AG04450 (cell line): ENCODE results near the gene LEFTY1. TPM values are rescaled to one million over a fixed set of nuclear protein-coding genes. Genes with fewer than 3 reads are reported as not detected.

ENCODE experiments used
- CTCF ChIA-PET: fragments of 300-600, 350-600 bp; formaldehyde crosslinking; extraction: SDS; loops from one replicate; lab custom pipeline; 2022; ENCODE audit warnings: antibody characterized with exemption, inconsistent platforms; lab: Charles Lee
- POLR2A ChIA-PET: fragments of 350-600 bp; formaldehyde crosslinking; extraction: SDS; loops from one replicate; lab custom pipeline; 2021; ENCODE audit warnings: antibody characterized with exemption, inconsistent platforms; lab: Yijun Ruan, JAX
- DNase-seq: peaks from one replicate; pipeline ENCODE4 v3.0.0-alpha.2; 2011; ENCODE audit warnings: low read depth, low spot score
- H3K27ac ChIP-seq: one replicate; pipeline ENCODE4 v1.5.1; 2012; ENCODE audit warnings: low read depth, low read length, control low read depth
- H3K27me3 ChIP-seq: one replicate; pipeline ENCODE4 v1.6.0; 2012; ENCODE audit warnings: low read length; ENCODE audit not compliant: control insufficient read depth, insufficient read depth
- H3K4me3 ChIP-seq: 2 replicates; pipeline ENCODE4 v1.5.1; 2011; ENCODE audit warnings: mild to moderate bottlenecking, low read depth, low read length, control low read depth
- H3K9me3 ChIP-seq: 2 replicates; pipeline ENCODE4 v1.5.1; 2012; ENCODE audit warnings: low read length; ENCODE audit not compliant: control insufficient read depth, insufficient read depth
- CTCF ChIP-seq: IDR thresholded peaks from 2 replicates; pipeline ENCODE4 v1.5.1; 2011; ENCODE audit warnings: low read depth, low read length, control low read depth, inconsistent platforms
- polyA plus RNA-seq: library from polyadenylated mRNA; depleted of rRNA; stranded (reverse); fragments of >200 nt; gene quantifications from 2 replicates; pipeline ENCODE4 v1.2.3, GENCODE V29; 2011

LEFTY1 gene
- polyA plus RNA-seq, 1 experiment = 0.05 TPM

GRCh38 chr1:225896494-225896893, 7.5 kb upstream of the LEFTY1 start:
- ChIA-PET CTCF (interaction anchor here (0.7 to 2.9 kb wide), 4 partner anchors 15 to 189 kb away, joined by 3 to 9 read pairs (median 8); no protein-coding TSS in a partner anchor), POLR2A (no interaction called here)
- Histone ChIP-seq H3K9me3 (no peaks in the 10 kb centered on the region), H3K27me3 (no peaks in the 10 kb centered on the region), H3K27ac (no peak overlapping the region), H3K4me3 (no peak overlapping the region)
- no peak for TF ChIP-seq CTCF
- no peak for DNase-seq

GRCh38 chr1:225892307-225892706, 3.4 kb upstream of the LEFTY1 start:
- no peaks in the 10 kb centered on the region; the same call in 1 of the 2 replicates for H3K9me3 ChIP-seq
- no peak for DNase-seq
- no peak overlapping the region for H3K4me3 ChIP-seq
- ChIA-PET POLR2A (no interaction called here), CTCF (interaction anchor here (2.0 kb wide), 1 partner anchor 19 kb away, joined by 7 read pairs; no protein-coding TSS in a partner anchor)
- no peak for TF ChIP-seq CTCF
- H3K27me3 ChIP-seq = no peaks in the 10 kb centered on the region
- H3K27ac ChIP-seq = no peak overlapping the region

- H3K27me3 ChIP-seq = no peaks in the 10 kb centered on the region
- H3K9me3 ChIP-seq = no peaks in the 10 kb centered on the region; the same call in 1 of the 2 replicates
- DNase-seq = no peak
- no peak overlapping the region for H3K27ac ChIP-seq
- CTCF ChIA-PET = interaction anchor here (2.0 kb wide), 1 partner anchor 20 kb away, joined by 7 read pairs; no protein-coding TSS in a partner anchor
- no peak overlapping the region for H3K4me3 ChIP-seq
- TF ChIP-seq CTCF = no peak
- POLR2A ChIA-PET = no interaction called here
Observed at GRCh38 chr1:225891229-225891972, 2.5 kb upstream of the LEFTY1 start.

GRCh38 chr1:225890346-225891228, 1.6 kb upstream of the LEFTY1 start:
- no peak overlapping the region for H3K4me3 ChIP-seq
- ChIA-PET CTCF (interaction anchor here (1.5 kb wide), 1 partner anchor 21 kb away, joined by 6 read pairs; no protein-coding TSS in a partner anchor), POLR2A (no interaction called here)
- H3K9me3 ChIP-seq = no peaks in the 10 kb centered on the region; the same call in 1 of the 2 replicates
- no peak for TF ChIP-seq CTCF
- no peak overlapping the region for H3K27ac ChIP-seq
- H3K27me3 ChIP-seq = no peaks in the 10 kb centered on the region
- DNase-seq = no peak
